Neural progenitor cell (in vitro differentiated cells): Measurements from ENCODE around the gene UBR3.

ENCODE experiments used
- EZH2phosphoT487 ChIP-seq: fragments of 200-600 bp; sonication (generic); IDR thresholded peaks from 2 replicates; pipeline ENCODE4 v1.6.1; 2017; ENCODE audit warnings: antibody characterized with exemption
- TF ChIP-seq, protein P1 (sequence below): fragments of 200-600 bp; sonication (generic); IDR thresholded peaks from 2 replicates; pipeline ENCODE4 v1.5.1; 2017; ENCODE audit warnings: antibody characterized with exemption, mild to moderate bottlenecking

DNA sequence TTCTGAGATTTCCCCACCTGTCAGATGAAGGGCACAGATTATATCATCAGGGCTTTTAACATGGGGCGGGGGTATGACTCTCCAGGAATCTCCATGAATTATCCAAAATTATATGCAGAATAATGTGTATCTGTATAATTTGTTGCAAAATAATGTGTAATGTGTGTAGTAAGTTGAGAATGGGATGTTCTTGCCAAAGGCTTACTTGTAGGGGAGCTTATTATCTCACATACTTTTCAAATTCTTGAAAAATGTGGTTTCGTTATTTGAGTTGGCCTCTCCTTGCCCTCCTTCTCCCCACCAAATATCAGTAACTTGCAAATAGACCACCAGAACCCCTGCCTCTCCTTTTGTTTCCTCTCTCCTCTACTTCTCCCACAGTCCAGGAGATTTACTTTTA is 35.6 kb downstream of the UBR3 start:
- TF ChIP-seq, protein P1, sequence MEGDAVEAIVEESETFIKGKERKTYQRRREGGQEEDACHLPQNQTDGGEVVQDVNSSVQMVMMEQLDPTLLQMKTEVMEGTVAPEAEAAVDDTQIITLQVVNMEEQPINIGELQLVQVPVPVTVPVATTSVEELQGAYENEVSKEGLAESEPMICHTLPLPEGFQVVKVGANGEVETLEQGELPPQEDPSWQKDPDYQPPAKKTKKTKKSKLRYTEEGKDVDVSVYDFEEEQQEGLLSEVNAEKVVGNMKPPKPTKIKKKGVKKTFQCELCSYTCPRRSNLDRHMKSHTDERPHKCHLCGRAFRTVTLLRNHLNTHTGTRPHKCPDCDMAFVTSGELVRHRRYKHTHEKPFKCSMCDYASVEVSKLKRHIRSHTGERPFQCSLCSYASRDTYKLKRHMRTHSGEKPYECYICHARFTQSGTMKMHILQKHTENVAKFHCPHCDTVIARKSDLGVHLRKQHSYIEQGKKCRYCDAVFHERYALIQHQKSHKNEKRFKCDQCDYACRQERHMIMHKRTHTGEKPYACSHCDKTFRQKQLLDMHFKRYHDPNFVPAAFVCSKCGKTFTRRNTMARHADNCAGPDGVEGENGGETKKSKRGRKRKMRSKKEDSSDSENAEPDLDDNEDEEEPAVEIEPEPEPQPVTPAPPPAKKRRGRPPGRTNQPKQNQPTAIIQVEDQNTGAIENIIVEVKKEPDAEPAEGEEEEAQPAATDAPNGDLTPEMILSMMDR, result no peak
- TF ChIP-seq EZH2phosphoT487, result no peak
